PC-9 (cell line): ENCODE measurements around the gene WNT7A.

Experiments used
- CTCF ChIP-seq: fragments of 200-600 bp; sonication (generic); conservative IDR thresholded peaks from 2 replicates; pipeline ENCODE4 v1.6.1; 2017; ENCODE audit warnings: mixed run types, antibody characterized with exemption, mild to moderate bottlenecking, moderate library complexity
- EZH2 ChIP-seq: fragments of 200-600 bp; sonication (generic); IDR thresholded peaks from 2 replicates; pipeline ENCODE4 v1.8.0; 2017; ENCODE audit warnings: antibody characterized with exemption, low read depth

- TF ChIP-seq CTCF, result no peak
- TF ChIP-seq EZH2, result no peak
Observed at GRCh38 chr3:13846238-13846637, 33.6 kb downstream of the WNT7A start.
